MM.1S (cell line): Measurements from ENCODE around the gene POU3F3.

Source experiments
- DNase-seq: peaks from one replicate; pipeline ENCODE4 v3.0.0-alpha.2; 2015
- H2AFZ ChIP-seq: fragments of 300-600 bp; sonication (generic); 2 replicates; pipeline ENCODE4 v1.6.0; 2016; ENCODE audit warnings: antibody characterized with exemption, low read length
- H3F3A ChIP-seq: fragments of 300-600 bp; sonication (generic); 2 replicates; pipeline ENCODE4 v1.6.1; 2016; ENCODE audit warnings: mild to moderate bottlenecking, antibody characterized with exemption, low read length, moderate library complexity, mixed read lengths; ENCODE audit not compliant: insufficient read depth
- H3K27ac ChIP-seq: fragments of 300-600 bp; sonication (generic); 2 replicates; pipeline ENCODE4 v1.5.1; 2016; ENCODE audit warnings: mild to moderate bottlenecking, low read length
- H3K27me3 ChIP-seq: fragments of 300-600 bp; sonication (generic); replicated peaks from 2 replicates; pipeline ENCODE4 v1.6.0; 2016; ENCODE audit warnings: low read length; ENCODE audit not compliant: insufficient read depth
- H3K36me3 ChIP-seq: fragments of 300-600 bp; sonication (generic); replicated peaks from 2 replicates; pipeline ENCODE4 v1.6.1; 2016; ENCODE audit warnings: mild to moderate bottlenecking, low read length, mixed read lengths; ENCODE audit not compliant: insufficient read depth
- H3K4me1 ChIP-seq: fragments of 300-600 bp; sonication (generic); 2 replicates; pipeline ENCODE4 v1.6.1; 2016; ENCODE audit warnings: low read length, mixed read lengths
- H3K4me2 ChIP-seq: fragments of 300-600 bp; sonication (generic); 2 replicates; pipeline ENCODE4 v1.6.0; 2016; ENCODE audit warnings: low read depth, low read length
- H3K4me3 ChIP-seq: fragments of 300-600 bp; sonication (generic); 2 replicates; pipeline ENCODE4 v1.5.1; 2016; ENCODE audit warnings: low read length, mixed read lengths
- H3K79me2 ChIP-seq: fragments of 300-600 bp; sonication (generic); 2 replicates; pipeline ENCODE4 v1.6.1; 2016; ENCODE audit warnings: mixed run types, low read length, mixed read lengths
- H3K9ac ChIP-seq: fragments of 300-600 bp; sonication (generic); 2 replicates; pipeline ENCODE4 v1.6.1; 2016; ENCODE audit warnings: low read length, mixed read lengths
- H3K9me2 ChIP-seq: fragments of 300-600 bp; sonication (generic); replicated peaks from 2 replicates; pipeline ENCODE4 v1.6.1; 2016; ENCODE audit warnings: mild to moderate bottlenecking, low read length, mixed read lengths; ENCODE audit not compliant: insufficient read depth
- H3K9me3 ChIP-seq: fragments of 300-600 bp; sonication (generic); replicated peaks from 2 replicates; pipeline ENCODE4 v1.6.1; 2016; ENCODE audit warnings: mild to moderate bottlenecking, low read length, mixed read lengths; ENCODE audit not compliant: insufficient read depth
- H4K20me1 ChIP-seq: fragments of 300-600 bp; sonication (generic); 2 replicates; pipeline ENCODE4 v1.6.1; 2016; ENCODE audit warnings: mild to moderate bottlenecking, low read length, moderate library complexity, mixed read lengths; ENCODE audit not compliant: insufficient read depth
- CTCF ChIP-seq: fragments of 300-600 bp; sonication (generic); IDR thresholded peaks from 2 replicates; pipeline ENCODE4 v1.5.1; 2016; ENCODE audit warnings: antibody characterized with exemption, low read length, mixed read lengths
- EZH2 ChIP-seq: fragments of 300-600 bp; sonication (generic); optimal IDR thresholded peaks from 2 replicates; pipeline ENCODE3; 2017; ENCODE audit warnings: low read depth, mild to moderate bottlenecking, antibody characterized with exemption, low read length, mixed read lengths
- EZH2phosphoT487 ChIP-seq: fragments of 300-600 bp; sonication (generic); IDR thresholded peaks from 2 replicates; pipeline ENCODE4 v1.6.1; 2018; ENCODE audit warnings: antibody characterized with exemption, low read length

Gene POU3F3

GRCh38 chr2:104880076-104880475, 26.2 kb downstream of the POU3F3 start:
- no peak overlapping the region for H3K4me2 ChIP-seq

GRCh38 chr2:104883357-104883756, 29.4 kb downstream of the POU3F3 start:
- Histone ChIP-seq H3K9me2 (no peaks in the 10 kb centered on the region), H3K4me3 (no peak overlapping the region), H3K27me3 (no peaks in the 10 kb centered on the region), H3F3A (no peaks in the 10 kb centered on the region), H3K9ac (no peak overlapping the region), H3K4me1 (no peaks in the 10 kb centered on the region), H2AFZ (no peak overlapping the region), H3K27ac (no peak overlapping the region), H4K20me1 (no peaks in the 10 kb centered on the region), H3K4me2 (no peak overlapping the region), H3K36me3 (no peaks in the 10 kb centered on the region), H3K9me3 (no peaks in the 10 kb centered on the region), H3K79me2 (no peaks in the 10 kb centered on the region)
- TF ChIP-seq EZH2 (no peak), EZH2phosphoT487 (no peak), CTCF (no peak)
- no peak for DNase-seq

More at GRCh38 chr2:104880076-104880475, 26.2 kb downstream of the POU3F3 start:
- Histone ChIP-seq H3K9me3 (no peaks in the 10 kb centered on the region), H3K4me1 (no peaks in the 10 kb centered on the region), H3K36me3 (no peaks in the 10 kb centered on the region), H2AFZ (no peak overlapping the region), H3K79me2 (no peaks in the 10 kb centered on the region), H3F3A (no peaks in the 10 kb centered on the region), H3K27ac (no peak overlapping the region), H3K4me3 (no peak overlapping the region), H3K9ac (no peak overlapping the region), H3K9me2 (no peaks in the 10 kb centered on the region), H3K27me3 (no peaks in the 10 kb centered on the region), H4K20me1 (no peaks in the 10 kb centered on the region)
- DNase-seq, result no peak
- TF ChIP-seq EZH2phosphoT487 (no peak), CTCF (no peak), EZH2 (no peak)

- no peaks in the 10 kb centered on the region for H3F3A ChIP-seq
- H3K9ac ChIP-seq, result no peak overlapping the region
- H3K4me1 ChIP-seq, result no peaks in the 10 kb centered on the region
These were observed 31.3 kb downstream of the POU3F3 start for GRCh38 chr2:104885119-104885782.

More at GRCh38 chr2:104885119-104885782, 31.3 kb downstream of the POU3F3 start:
- Histone ChIP-seq H4K20me1 (no peaks in the 10 kb centered on the region), H3K27me3 (no peaks in the 10 kb centered on the region), H3K27ac (no peak overlapping the region), H3K4me2 (no peak overlapping the region), H3K4me3 (no peak overlapping the region), H3K79me2 (no peaks in the 10 kb centered on the region), H3K36me3 (no peaks in the 10 kb centered on the region), H3K9me2 (no peaks in the 10 kb centered on the region), H3K9me3 (no peaks in the 10 kb centered on the region), H2AFZ (no peak overlapping the region)
- TF ChIP-seq EZH2 (no peak), EZH2phosphoT487 (no peak), CTCF (no peak)
- no peak for DNase-seq
